T-helper 1 cell treated with Interleukin-12 subunit alpha and Interleukin-12 subunit beta and Interleukin-4 antibody, amounts not matched to agents 30 μg/mL and 1 μg/mL, for 36 hours (primary cell): ENCODE measurements around the gene TENT5D.
"Not testable (repeated sequence)": the region's sequence is repeated elsewhere in the genome, so short reads cannot be mapped to it uniquely, and the experiment has no call there.

Source experiments
- H3K27ac Mint-ChIP-seq: one replicate; pipeline ENCODE4 v1.8.0; 2021; ENCODE audit warnings: mild to moderate bottlenecking, mixed read lengths
- H3K27me3 Mint-ChIP-seq: one replicate; pipeline ENCODE4 v1.8.0; 2021; ENCODE audit warnings: low read depth, mixed read lengths
- H3K36me3 Mint-ChIP-seq: one replicate; pipeline ENCODE4 v1.8.0; 2021; ENCODE audit warnings: low read depth, mixed read lengths
- H3K4me1 Mint-ChIP-seq: one replicate; pipeline ENCODE4 v1.8.0; 2021; ENCODE audit warnings: low read depth, mixed read lengths
- H3K4me3 Mint-ChIP-seq: one replicate; pipeline ENCODE4 v1.8.0; 2021; ENCODE audit warnings: mild to moderate bottlenecking, moderate library complexity, mixed read lengths
- H3K9me3 Mint-ChIP-seq: one replicate; pipeline ENCODE4 v1.8.0; 2021; ENCODE audit warnings: mixed read lengths

TENT5D gene

DNA sequence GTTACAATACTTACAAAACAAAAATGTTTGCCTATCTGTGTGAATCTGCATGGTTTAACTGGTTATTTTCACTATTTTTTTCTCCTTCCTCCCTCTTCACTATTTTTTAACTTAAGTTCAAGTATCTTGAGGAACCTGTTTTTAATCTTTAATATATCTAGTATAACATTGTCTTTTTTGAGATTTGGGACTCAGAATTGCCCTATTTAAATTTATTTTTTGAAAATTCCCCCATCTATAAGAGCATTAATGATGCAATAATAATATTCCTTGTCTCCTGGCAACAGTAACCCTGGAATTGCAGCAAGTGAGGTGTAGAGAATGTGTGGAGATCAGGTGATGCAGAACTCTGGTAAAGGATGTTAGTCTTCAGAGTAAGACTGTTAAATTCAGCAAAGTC, at the start of gene TENT5D:
TSS of gene TENT5D (plus strand) at position 301 of the 400 bp plus-strand sequence. CDS start 22,093 bp downstream, outside the sequence.
- Mint-ChIP-seq H3K4me1 (no peaks in the 10 kb centered on the region), H3K27me3 (no peaks in the 10 kb centered on the region), H3K36me3 (no peaks in the 10 kb centered on the region), H3K27ac (no peak within 1 kb of the TSS), H3K9me3 (peaks cover 6% of the 10 kb centered on the region), H3K4me3 (no peak within 1 kb of the TSS)

- H3K27me3 Mint-ChIP-seq, H3K4me1 Mint-ChIP-seq, H3K36me3 Mint-ChIP-seq, H3K4me3 Mint-ChIP-seq, H3K27ac Mint-ChIP-seq, H3K9me3 Mint-ChIP-seq: not testable (repeated sequence)
Observed at GRCh38 chrX:80385651-80386050, 34.6 kb upstream of the TENT5D start.

GRCh38 chrX:80388206-80388605, 32.0 kb upstream of the TENT5D start:
- H3K27ac Mint-ChIP-seq: no peak overlapping the region
- no peaks in the 10 kb centered on the region for H3K4me1 Mint-ChIP-seq
- no peaks in the 10 kb centered on the region for H3K36me3 Mint-ChIP-seq
- no peaks in the 10 kb centered on the region for H3K9me3 Mint-ChIP-seq
- H3K27me3 Mint-ChIP-seq: no peaks in the 10 kb centered on the region
- H3K4me3 Mint-ChIP-seq: no peak overlapping the region

- Mint-ChIP-seq H3K27me3 (no peaks in the 10 kb centered on the region), H3K4me1 (no peaks in the 10 kb centered on the region), H3K4me3 (no peak overlapping the region), H3K36me3 (no peaks in the 10 kb centered on the region), H3K27ac (no peak overlapping the region), H3K9me3 (peaks cover 6% of the 10 kb centered on the region)
Observed at GRCh38 chrX:80412042-80412441, 8.2 kb upstream of the TENT5D start.

DNA sequence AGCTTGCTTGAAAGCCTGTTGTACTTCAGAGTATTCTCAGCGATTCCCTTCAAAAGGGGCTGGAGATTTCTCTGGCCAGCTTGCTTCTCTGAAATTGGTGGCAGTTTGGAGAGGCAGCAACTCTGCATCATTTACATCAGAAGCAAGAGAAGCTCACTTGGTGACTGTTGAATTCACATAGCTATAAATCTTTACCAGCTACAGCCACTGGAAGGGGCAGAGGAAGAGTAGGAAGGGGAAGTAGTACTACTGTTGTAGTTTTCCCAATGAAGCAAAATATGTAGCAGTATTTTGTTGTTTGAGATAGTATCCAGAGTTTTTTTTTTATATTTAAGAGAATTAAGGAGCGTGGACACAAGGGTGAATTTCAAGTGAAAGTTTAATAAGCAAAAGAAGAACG, 2.8 kb downstream of the TENT5D start:
- Mint-ChIP-seq H3K4me1 (no peaks in the 10 kb centered on the region), H3K27me3 (no peaks in the 10 kb centered on the region), H3K36me3 (no peaks in the 10 kb centered on the region), H3K4me3 (no peak overlapping the region), H3K9me3 (no peaks in the 10 kb centered on the region), H3K27ac (no peak overlapping the region)

GRCh38 chrX:80423744-80424143, 3.5 kb downstream of the TENT5D start:
- Mint-ChIP-seq H3K4me1 (no peaks in the 10 kb centered on the region), H3K36me3 (no peaks in the 10 kb centered on the region), H3K4me3 (no peak overlapping the region), H3K27ac (no peak overlapping the region), H3K9me3 (no peaks in the 10 kb centered on the region), H3K27me3 (no peaks in the 10 kb centered on the region)

GRCh38 chrX:80430826-80431504, 10.7 kb downstream of the TENT5D start:
- Mint-ChIP-seq H3K4me3 (no peak overlapping the region), H3K36me3 (no peaks in the 10 kb centered on the region), H3K4me1 (no peaks in the 10 kb centered on the region), H3K9me3 (no peaks in the 10 kb centered on the region), H3K27me3 (no peaks in the 10 kb centered on the region), H3K27ac (no peak overlapping the region)

DNA sequence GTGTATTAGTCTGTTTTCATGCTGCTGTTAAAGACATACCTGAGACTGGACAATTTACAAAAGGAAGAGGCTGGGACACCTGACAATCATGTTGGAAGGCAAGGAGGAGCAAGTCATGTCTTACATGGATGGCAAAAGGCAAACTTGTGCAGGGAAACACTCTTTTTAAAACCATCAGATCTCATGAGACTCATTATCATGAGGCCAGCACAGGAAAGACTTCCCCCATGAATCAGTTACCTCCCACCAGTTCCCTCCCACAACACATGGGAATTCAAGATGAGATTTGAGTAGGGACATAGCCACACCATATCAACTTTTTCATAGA, 11.2 kb downstream of the TENT5D start:
- Mint-ChIP-seq H3K9me3 (no peaks in the 10 kb centered on the region), H3K27me3 (no peaks in the 10 kb centered on the region), H3K4me3 (no peak overlapping the region), H3K27ac (no peak overlapping the region), H3K36me3 (no peaks in the 10 kb centered on the region), H3K4me1 (no peaks in the 10 kb centered on the region)

GRCh38 chrX:80432441-80432840, 12.2 kb downstream of the TENT5D start:
- Mint-ChIP-seq H3K9me3 (no peaks in the 10 kb centered on the region), H3K4me1 (no peaks in the 10 kb centered on the region), H3K27me3 (no peaks in the 10 kb centered on the region), H3K27ac (no peak overlapping the region), H3K4me3 (no peak overlapping the region), H3K36me3 (no peaks in the 10 kb centered on the region)

DNA sequence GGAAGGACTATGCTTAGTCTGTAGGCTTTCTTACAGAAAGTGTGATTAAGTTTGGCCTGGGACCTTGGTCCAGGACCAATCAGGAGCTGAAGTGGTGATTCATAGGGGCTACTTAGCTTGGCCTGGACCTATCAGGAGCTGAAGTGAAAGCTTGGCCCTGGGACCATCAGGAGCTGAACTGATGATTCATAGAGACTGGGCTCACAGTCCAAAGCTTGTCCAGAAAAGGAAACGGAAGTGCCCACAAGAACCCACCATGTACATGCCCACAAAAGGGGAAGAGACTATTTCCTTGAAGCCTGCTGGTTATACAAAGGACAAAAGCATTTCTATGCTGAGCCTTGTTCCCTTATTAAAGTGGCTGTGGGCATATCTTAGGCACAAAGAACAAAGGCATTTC, 12.6 kb downstream of the TENT5D start:
- Mint-ChIP-seq H3K27ac (no peak overlapping the region), H3K27me3 (no peaks in the 10 kb centered on the region), H3K36me3 (no peaks in the 10 kb centered on the region), H3K4me3 (no peak overlapping the region), H3K9me3 (no peaks in the 10 kb centered on the region), H3K4me1 (no peaks in the 10 kb centered on the region)

DNA sequence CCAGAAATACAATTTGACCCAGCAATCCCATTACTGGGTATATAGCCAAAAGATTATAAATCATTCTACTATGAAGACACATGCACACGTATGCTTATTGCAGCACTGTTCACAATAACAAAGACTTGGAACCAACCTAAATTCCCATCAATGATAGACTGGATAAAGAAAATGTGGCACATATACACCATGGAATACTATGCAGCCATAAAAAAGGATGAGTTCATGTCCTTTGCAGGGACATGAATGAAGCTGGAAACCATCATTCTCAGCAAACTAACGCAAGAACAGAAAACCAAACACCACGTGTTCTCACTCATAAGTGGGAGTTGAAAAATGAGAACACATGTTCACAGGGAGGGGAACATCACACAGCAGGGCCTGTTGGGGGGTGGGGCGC, 47.9 kb downstream of the TENT5D start:
- not testable (repeated sequence) for H3K4me3 Mint-ChIP-seq, H3K27me3 Mint-ChIP-seq, H3K36me3 Mint-ChIP-seq, H3K4me1 Mint-ChIP-seq, H3K9me3 Mint-ChIP-seq, H3K27ac Mint-ChIP-seq

DNA sequence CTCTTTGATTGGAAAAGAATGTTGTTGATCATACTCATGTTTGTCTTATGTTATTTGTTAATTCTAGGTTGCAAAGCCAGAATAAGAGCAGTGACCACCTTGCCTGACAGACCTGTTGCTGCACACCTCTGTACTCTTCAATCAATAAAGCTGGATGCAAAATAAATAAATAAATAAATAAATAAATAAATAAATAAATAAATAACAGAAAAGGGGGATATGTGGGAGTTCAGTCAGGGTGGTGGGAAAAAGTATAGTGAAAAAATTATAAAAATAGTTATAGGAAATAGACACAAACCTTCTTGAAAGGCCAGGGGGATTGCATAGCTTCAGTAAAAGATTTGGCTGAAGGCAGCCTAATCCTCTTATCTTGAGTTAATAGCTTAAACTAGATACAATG, 51.3 kb downstream of the TENT5D start:
- no peak overlapping the region for H3K27ac Mint-ChIP-seq
- no peak overlapping the region for H3K4me3 Mint-ChIP-seq
- H3K27me3 Mint-ChIP-seq: no peaks in the 10 kb centered on the region
- H3K4me1 Mint-ChIP-seq: no peaks in the 10 kb centered on the region
- peaks cover 14% of the 10 kb centered on the region for H3K9me3 Mint-ChIP-seq
- H3K36me3 Mint-ChIP-seq: no peaks in the 10 kb centered on the region

- H3K36me3 Mint-ChIP-seq: no peaks in the 10 kb centered on the region
- no peak overlapping the region for H3K27ac Mint-ChIP-seq
- H3K4me1 Mint-ChIP-seq: no peaks in the 10 kb centered on the region
- H3K9me3 Mint-ChIP-seq: peaks cover 5% of the 10 kb centered on the region
- no peaks in the 10 kb centered on the region for H3K27me3 Mint-ChIP-seq
- H3K4me3 Mint-ChIP-seq: no peak overlapping the region
Observed at GRCh38 chrX:80485543-80485942, 65.3 kb downstream of the TENT5D start.

DNA sequence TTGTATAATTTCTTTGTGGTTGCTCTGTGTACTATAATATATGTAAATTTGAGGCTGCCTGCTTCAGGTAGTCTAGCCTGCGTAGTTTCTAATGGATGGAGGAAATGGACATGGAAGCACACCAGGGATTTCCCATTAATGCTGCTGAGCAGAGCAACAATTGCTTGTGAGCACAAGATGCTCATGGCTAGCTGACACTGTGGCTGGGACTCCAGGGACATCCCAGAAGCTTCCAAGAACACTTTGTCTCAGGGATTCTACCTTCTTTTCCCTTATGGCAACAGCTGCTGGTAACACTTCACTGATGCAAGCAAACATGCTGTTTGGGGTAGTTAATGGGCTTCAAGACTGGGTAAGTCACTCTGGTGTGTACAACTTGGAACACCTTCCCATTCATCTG, 66.1 kb downstream of the TENT5D start:
- Mint-ChIP-seq H3K27ac (no peak overlapping the region), H3K4me3 (no peak overlapping the region), H3K4me1 (no peaks in the 10 kb centered on the region), H3K9me3 (peaks cover 5% of the 10 kb centered on the region), H3K27me3 (no peaks in the 10 kb centered on the region), H3K36me3 (no peaks in the 10 kb centered on the region)

- Mint-ChIP-seq H3K4me3 (no peak overlapping the region), H3K4me1 (no peaks in the 10 kb centered on the region)
Observed at GRCh38 chrX:80489166-80489565, 68.9 kb downstream of the TENT5D start.

More at GRCh38 chrX:80489166-80489565, 68.9 kb downstream of the TENT5D start:
- Mint-ChIP-seq H3K27me3 (no peaks in the 10 kb centered on the region), H3K27ac (no peak overlapping the region), H3K36me3 (no peaks in the 10 kb centered on the region), H3K9me3 (peaks cover 5% of the 10 kb centered on the region)
